ENCODE data around the gene TBC1D9. TPM values are rescaled to one million over a fixed set of nuclear protein-coding genes. Genes with fewer than 3 reads are reported as not detected.

TBC1D9 gene
- total RNA-seq, 1 donor: 31.5 TPM

DNA sequence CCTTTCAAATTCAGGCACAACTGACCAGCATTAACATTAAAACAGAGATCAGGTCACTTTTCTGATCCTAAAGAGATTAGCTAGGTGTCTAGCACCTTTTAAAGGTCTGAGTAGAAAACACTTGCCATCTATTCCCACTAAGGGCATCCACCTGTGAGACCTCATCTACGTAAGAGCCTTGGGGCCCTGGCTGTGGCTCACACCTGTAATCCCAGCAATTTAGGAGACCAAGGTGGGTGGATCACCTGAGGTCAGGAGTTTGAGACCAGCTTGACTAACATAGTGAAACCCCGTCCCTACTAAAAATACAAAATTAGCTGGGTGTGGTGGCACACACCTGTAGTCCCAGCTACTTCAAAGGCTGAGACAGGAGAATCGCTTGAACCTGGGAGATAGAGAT is 11.8 kb downstream of the TBC1D9 start:
- TF ChIP-seq, protein P1, sequence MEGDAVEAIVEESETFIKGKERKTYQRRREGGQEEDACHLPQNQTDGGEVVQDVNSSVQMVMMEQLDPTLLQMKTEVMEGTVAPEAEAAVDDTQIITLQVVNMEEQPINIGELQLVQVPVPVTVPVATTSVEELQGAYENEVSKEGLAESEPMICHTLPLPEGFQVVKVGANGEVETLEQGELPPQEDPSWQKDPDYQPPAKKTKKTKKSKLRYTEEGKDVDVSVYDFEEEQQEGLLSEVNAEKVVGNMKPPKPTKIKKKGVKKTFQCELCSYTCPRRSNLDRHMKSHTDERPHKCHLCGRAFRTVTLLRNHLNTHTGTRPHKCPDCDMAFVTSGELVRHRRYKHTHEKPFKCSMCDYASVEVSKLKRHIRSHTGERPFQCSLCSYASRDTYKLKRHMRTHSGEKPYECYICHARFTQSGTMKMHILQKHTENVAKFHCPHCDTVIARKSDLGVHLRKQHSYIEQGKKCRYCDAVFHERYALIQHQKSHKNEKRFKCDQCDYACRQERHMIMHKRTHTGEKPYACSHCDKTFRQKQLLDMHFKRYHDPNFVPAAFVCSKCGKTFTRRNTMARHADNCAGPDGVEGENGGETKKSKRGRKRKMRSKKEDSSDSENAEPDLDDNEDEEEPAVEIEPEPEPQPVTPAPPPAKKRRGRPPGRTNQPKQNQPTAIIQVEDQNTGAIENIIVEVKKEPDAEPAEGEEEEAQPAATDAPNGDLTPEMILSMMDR (IDR thresholded peaks at IDR 0.05; ENCODE audit: insufficient read depth, low read depth, low read length): no peak
- H3K4me3 ChIP-seq (ENCODE audit: low read depth, low read length): no peak overlapping the region
- no peak for DNase-seq (ENCODE audit: low read depth)

DNA sequence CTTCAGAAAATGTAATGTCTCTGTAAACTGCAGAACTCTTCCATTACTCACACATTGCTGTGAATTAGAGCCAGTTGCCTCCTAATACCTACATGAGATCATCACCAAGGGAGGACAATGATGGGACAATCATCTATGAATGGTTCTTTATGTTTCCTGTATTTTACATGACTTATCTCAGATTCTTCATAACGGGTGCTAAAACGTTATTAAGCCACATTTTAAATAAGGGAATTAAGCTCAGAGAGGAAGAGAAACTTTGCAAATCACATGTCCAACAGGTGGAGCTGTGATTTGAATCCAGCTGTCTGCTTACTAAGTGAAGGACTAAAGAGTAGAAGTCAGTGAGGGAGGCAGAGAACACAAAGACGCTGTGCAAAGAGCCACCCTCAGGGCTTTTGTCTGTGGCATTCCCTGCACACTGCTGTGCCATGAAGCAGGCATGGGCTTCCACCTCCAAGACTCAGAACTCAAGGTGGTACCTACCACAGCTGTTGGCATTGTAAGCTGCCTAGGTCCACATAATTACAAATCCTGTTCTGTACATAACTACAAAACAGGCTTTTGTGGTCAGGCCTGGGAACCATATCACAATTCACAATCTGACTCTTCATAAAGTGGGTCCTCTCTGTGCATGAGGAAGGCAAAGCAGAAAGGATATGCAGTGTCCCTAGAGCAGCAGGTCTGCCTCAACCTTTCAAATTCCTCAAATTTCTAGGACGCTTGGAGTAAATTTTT is 12.8 kb downstream of the TBC1D9 start:
- peak; percentile 26 for DNase-seq (ENCODE audit: low read depth)
- TF ChIP-seq, protein P1 (IDR thresholded peaks at IDR 0.05; ENCODE audit: insufficient read depth, low read depth, low read length): no peak
- H3K4me3 ChIP-seq (ENCODE audit: low read depth, low read length): no peak overlapping the region

DNA sequence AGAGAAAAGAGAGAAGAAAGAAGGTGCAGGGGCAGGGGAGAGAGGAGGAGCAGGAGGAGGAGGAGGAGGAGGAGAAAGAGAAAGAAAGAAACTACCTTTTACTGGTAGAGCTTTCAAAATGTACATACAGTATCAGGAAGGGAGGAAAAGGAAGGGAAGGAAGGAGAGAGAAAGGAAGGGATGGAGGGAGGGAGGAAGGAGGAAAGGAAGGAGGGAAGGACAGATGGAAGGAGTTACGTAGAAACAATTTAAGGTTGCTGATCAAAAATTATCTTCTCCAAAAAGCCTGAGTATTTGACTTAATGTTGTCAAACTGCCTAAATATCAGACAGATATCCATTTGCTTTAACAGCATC is 13.4 kb downstream of the TBC1D9 start:
- DNase-seq (ENCODE audit: low read depth): no peak
- TF ChIP-seq, protein P1 (IDR thresholded peaks at IDR 0.05; ENCODE audit: insufficient read depth, low read depth, low read length): no peak
- H3K4me3 ChIP-seq (ENCODE audit: low read depth, low read length): no peak overlapping the region

DNA sequence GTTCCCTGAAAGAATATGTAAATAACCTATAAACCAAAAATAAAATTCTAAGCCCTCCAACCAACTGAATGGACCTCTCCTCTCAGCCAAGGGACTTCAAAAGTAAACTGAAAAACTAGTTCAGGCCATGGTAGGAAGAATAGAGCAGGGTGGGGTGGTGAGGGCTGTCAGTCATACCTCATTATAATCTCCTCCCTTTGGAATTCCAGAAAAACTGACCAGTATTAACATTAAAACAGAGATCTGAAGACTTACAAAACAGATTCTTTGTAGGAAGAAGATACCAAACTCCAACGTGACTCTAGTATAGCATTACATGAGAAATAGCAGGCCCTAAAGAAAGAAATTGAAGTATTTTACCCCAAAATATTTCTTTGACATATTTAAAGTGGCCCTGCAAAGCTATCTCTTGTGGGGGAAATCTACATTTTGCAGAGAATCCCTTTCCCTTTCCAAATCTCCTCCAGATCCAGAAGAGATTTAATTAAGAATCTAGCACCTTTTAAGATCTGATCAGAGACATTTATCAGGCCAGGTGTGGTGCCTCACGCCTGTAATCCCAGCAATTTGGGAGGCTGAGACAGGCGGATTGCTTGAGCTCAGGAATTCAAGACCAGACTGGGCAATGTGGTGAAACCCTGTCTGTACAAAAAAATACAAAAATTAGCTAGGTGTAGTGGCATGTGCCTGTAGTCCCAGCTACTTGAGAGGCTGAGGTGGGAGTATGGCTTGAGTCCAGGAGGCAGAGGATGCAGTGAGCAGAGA is 15.1 kb downstream of the TBC1D9 start:
- TF ChIP-seq, protein P1 (IDR thresholded peaks at IDR 0.05; ENCODE audit: insufficient read depth, low read depth, low read length): no peak
- no peak for DNase-seq (ENCODE audit: low read depth)

DNA sequence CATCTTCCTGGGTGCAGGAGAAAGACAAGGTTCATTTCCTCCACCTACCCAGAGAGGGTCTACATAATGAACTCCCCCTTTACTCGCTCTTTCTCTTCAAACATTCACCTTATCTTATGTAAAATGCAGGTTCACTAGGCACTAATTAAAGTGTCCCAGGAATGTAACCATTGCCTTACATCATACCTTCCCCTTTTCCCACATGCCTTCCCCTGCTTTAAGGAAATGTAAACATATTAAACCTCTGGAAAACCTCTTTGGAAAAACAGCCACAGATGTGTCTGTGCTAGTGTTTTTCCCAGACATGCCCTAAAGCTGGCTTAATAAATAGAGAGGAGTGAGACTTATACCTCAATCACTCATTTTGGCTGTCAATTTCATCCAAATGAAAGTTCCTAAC is 15.8 kb downstream of the TBC1D9 start:
- peak; percentile 21 for DNase-seq (ENCODE audit: low read depth)
- H3K4me3 ChIP-seq (ENCODE audit: low read depth, low read length): no peak overlapping the region
- TF ChIP-seq, protein P1 (IDR thresholded peaks at IDR 0.05; ENCODE audit: insufficient read depth, low read depth, low read length): no peak

More for the DNA sequence above, 15.1 kb downstream of the TBC1D9 start:
- no peak overlapping the region for H3K4me3 ChIP-seq (ENCODE audit: low read depth, low read length)

DNA sequence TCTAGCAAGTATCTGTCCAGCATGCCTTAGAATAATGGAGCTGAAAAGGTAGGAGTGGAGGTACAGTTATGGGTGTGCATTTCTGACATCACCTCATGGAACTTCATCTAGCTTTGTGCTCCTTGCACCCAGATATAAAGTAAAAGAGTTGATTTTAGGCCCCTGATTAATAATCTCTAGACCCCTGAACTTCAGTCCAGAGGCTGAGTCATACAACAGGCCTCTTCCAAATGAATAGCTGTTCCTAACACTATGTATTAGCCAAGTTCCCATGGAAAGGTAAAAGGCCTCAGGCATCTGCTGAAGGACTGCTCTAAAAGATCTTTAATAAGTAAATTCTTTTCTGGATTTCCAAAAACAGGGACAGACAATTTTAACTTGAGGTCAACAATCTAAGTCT is 16.2 kb downstream of the TBC1D9 start:
- TF ChIP-seq, protein P1 (IDR thresholded peaks at IDR 0.05; ENCODE audit: insufficient read depth, low read depth, low read length): no peak
- H3K4me3 ChIP-seq (ENCODE audit: low read depth, low read length): no peak overlapping the region
- DNase-seq (ENCODE audit: low read depth): no peak
